Nephron progenitor cell (in vitro differentiated cells): Measurements from ENCODE around the gene SPRYD3.

Source experiments
- DNase-seq: peaks from one replicate; pipeline ENCODE4 v3.0.0; 2021
- H3K27ac Mint-ChIP-seq: 2 replicates; pipeline ENCODE4 v1.8.0; 2021; ENCODE audit warnings: mild to moderate bottlenecking, moderate library complexity, mixed read lengths
- H3K27me3 Mint-ChIP-seq: 2 replicates; pipeline ENCODE4 v1.8.0; 2021; ENCODE audit warnings: mild to moderate bottlenecking, low read depth, mixed read lengths; ENCODE audit not compliant: poor library complexity
- H3K36me3 Mint-ChIP-seq: 2 replicates; pipeline ENCODE4 v1.8.0; 2021; ENCODE audit warnings: low read depth, mixed read lengths
- H3K4me1 Mint-ChIP-seq: 2 replicates; pipeline ENCODE4 v1.8.0; 2021; ENCODE audit warnings: mixed read lengths
- H3K4me3 Mint-ChIP-seq: 2 replicates; pipeline ENCODE4 v1.8.0; 2021; ENCODE audit warnings: mild to moderate bottlenecking, moderate library complexity, mixed read lengths
- H3K9me3 Mint-ChIP-seq: 2 replicates; pipeline ENCODE4 v1.8.0; 2021; ENCODE audit warnings: mild to moderate bottlenecking, moderate library complexity, mixed read lengths
- TF ChIP-seq, protein P1 (sequence below): fragments of 200-600 bp; sonication (generic); IDR thresholded peaks from 2 replicates; pipeline ENCODE4 v1.5.0; 2021; ENCODE audit warnings: antibody characterized with exemption

Gene SPRYD3

DNA sequence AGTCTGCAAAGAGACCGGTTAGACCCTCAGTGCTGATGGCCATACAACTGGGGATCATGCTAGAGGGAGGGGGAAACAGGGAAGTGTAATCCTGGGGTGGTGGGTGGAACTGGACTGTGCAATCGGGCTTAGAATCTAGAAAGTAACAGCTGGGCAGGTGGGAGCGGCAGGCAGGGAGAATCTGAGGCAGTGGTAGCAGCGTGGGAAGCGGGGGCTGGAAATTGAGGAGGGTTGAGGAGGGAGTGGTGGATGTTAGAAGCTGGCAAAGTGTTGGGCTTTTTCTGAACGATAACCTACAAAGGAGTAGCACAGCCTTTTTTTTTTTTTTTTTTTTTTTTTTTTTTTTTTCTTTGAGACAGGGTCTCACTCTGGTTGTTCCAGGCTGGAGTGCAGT, 15.2 kb upstream of the SPRYD3 start:
- Mint-ChIP-seq H3K36me3 (no peaks in the 10 kb centered on the region), H3K4me3 (no peak overlapping the region), H3K4me1 (peaks cover 44% of the 10 kb centered on the region), H3K27ac (no peak overlapping the region), H3K9me3 (no peaks in the 10 kb centered on the region), H3K27me3 (peaks cover 62% of the 10 kb centered on the region)
- no peak for DNase-seq
- TF ChIP-seq, protein P1, sequence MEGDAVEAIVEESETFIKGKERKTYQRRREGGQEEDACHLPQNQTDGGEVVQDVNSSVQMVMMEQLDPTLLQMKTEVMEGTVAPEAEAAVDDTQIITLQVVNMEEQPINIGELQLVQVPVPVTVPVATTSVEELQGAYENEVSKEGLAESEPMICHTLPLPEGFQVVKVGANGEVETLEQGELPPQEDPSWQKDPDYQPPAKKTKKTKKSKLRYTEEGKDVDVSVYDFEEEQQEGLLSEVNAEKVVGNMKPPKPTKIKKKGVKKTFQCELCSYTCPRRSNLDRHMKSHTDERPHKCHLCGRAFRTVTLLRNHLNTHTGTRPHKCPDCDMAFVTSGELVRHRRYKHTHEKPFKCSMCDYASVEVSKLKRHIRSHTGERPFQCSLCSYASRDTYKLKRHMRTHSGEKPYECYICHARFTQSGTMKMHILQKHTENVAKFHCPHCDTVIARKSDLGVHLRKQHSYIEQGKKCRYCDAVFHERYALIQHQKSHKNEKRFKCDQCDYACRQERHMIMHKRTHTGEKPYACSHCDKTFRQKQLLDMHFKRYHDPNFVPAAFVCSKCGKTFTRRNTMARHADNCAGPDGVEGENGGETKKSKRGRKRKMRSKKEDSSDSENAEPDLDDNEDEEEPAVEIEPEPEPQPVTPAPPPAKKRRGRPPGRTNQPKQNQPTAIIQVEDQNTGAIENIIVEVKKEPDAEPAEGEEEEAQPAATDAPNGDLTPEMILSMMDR = no peak

DNA sequence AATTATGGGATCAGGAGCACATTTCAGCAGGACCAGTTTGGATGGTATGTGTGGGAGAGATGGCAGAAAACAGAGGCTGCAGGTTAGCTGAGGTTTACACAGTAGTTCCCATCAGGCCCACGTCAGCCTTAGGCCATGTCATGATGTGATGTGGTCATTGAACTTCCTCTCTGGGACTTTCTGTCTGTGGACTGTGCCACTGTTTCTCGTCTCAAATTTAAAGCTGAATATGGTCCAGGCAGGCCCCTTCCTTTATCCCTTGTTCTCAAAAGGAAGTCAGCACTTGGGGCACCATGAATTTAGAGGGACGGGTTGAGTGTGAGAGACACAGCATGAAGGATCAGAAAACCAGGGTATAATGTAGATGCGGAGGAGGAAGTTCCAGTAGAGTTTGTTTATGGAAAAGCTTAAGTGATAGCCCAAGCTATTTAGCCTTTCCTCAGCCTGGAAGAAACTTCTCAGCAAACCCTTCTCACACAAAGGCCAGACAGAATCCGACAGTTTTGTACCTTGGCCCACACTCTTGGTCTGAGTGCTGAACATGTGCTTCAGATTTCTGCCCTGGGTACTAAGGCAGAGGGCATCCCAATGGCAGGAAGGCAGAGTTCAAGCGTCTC, 14.7 kb upstream of the SPRYD3 start:
- no peak overlapping the region for H3K27ac Mint-ChIP-seq
- peaks cover 60% of the 10 kb centered on the region for H3K27me3 Mint-ChIP-seq

DNA sequence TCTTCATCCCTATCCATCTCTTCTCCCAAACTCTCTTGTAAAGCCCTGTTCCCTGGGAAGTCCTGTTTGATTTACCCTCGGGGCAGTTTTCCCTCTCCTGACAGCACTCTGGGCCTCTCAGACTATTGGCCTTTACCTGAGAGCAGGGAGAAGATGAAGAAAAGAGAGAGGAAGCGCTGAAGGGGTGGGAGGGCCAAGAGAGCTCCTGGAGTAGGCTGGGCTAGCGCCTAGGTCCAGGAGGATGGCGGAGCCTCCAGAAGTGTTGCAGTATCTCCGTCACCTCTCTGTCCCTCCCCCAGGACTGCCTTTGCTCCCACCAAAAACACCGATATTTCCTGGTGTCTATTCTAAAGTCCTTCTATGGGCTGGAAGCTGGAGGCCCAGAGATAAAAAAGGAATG, 12.6 kb upstream of the SPRYD3 start:
- H3K4me1 Mint-ChIP-seq = peaks cover 20% of the 10 kb centered on the region
- no peaks in the 10 kb centered on the region for H3K9me3 Mint-ChIP-seq
- H3K27me3 Mint-ChIP-seq = peaks cover 48% of the 10 kb centered on the region
- TF ChIP-seq, protein P1 = no peak
- H3K36me3 Mint-ChIP-seq = no peaks in the 10 kb centered on the region
- no peak for DNase-seq
- no peak overlapping the region for H3K4me3 Mint-ChIP-seq
- no peak overlapping the region for H3K27ac Mint-ChIP-seq

More for the DNA sequence above, 14.7 kb upstream of the SPRYD3 start:
- no peak for DNase-seq
- H3K4me1 Mint-ChIP-seq = peaks cover 39% of the 10 kb centered on the region
- no peak overlapping the region for H3K4me3 Mint-ChIP-seq
- H3K9me3 Mint-ChIP-seq = no peaks in the 10 kb centered on the region
- TF ChIP-seq, protein P1 = no peak
- no peaks in the 10 kb centered on the region for H3K36me3 Mint-ChIP-seq

DNA sequence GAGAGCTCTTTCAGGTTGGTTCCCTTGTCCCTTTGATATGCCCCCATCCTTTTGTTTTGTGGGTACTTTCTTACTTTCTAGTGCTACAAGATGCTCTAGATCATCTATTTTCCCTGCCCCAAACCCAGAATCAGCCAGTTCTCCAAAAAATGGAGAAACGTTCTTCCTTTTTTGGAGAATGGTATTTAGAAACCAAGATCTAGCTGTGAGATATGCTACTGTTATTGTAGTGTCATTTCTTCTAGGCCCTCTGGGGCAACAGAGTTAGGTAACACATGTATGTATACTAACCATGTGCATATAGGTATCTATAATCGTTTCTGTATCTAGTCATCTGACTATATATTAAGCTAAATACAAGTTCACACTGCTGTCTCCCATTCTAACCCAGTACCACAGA, 11.4 kb upstream of the SPRYD3 start:
- TF ChIP-seq, protein P1 = no peak
- Mint-ChIP-seq H3K9me3 (peaks cover 2% of the 10 kb centered on the region), H3K27ac (no peak overlapping the region), H3K4me3 (no peak overlapping the region), H3K4me1 (peaks cover 11% of the 10 kb centered on the region), H3K36me3 (no peaks in the 10 kb centered on the region), H3K27me3 (peaks cover 41% of the 10 kb centered on the region)
- DNase-seq = no peak

DNA sequence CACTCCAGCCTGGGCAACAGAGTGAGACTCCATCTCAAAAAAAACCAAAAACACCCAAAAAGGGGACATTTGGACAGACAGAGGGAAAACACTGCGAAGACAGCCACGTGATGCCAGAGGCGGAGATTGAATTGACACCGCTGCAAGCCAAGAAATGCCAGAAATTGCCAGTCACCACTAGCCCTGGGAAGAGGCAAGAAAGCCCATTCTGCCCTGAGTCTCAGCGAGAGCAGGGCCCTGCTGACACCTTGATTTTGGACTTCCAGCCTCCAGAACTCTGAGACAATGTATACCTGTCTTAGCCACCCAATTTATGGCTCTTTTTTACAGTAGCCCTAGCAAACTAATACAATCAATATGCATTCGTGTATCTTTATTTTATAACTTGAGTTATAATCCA, 10.9 kb upstream of the SPRYD3 start:
- Mint-ChIP-seq H3K27me3 (peaks cover 45% of the 10 kb centered on the region), H3K36me3 (no peaks in the 10 kb centered on the region), H3K4me3 (no peak overlapping the region), H3K9me3 (peaks cover 6% of the 10 kb centered on the region), H3K27ac (no peak overlapping the region), H3K4me1 (peaks cover 11% of the 10 kb centered on the region)
- TF ChIP-seq, protein P1 = no peak
- no peak for DNase-seq

DNA sequence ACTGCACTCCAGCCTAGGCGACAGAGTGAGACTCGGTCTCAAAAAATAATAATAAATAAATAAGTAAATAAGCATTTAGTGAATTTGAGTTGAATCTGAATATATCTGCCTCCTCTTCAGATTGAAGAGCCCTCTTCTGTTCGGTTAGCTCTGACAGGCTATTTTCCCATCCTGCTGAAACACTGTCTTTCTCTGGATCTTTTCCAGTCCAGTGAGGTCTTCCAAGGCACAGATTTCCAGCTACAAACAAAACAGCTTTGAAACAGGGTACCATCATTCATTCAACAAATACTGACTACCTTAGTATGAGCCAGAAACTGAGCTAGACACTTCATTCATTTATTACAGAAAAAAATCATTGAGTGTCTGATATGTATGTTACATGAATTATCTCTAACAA, 7.2 kb upstream of the SPRYD3 start:
- Mint-ChIP-seq H3K9me3 (peaks cover 16% of the 10 kb centered on the region), H3K4me1 (no peaks in the 10 kb centered on the region), H3K4me3 (no peak overlapping the region), H3K27ac (no peak overlapping the region), H3K27me3 (peaks cover 46% of the 10 kb centered on the region), H3K36me3 (no peaks in the 10 kb centered on the region)
- TF ChIP-seq, protein P1 = no peak
- DNase-seq = no peak
